H1 (cell line): ENCODE data around the gene TBC1D9. TPM values are rescaled to one million over a fixed set of nuclear protein-coding genes. Genes with fewer than 3 reads are reported as not detected.

ENCODE experiments used
- NRF1 ChIP-seq: IDR thresholded peaks from 2 replicates; pipeline ENCODE4 v1.6.1; 2011; ENCODE audit warnings: mild to moderate bottlenecking, low read depth, low read length, improper control_type of control experiment
- POLR2A ChIP-seq, 2 experiments: IDR thresholded peaks; 1 replicate in 1 of 2; 2 replicates in 1 of 2; pipeline ENCODE4 v1.6.1; 2011; ENCODE audit warnings: low read depth in 2 of 2, low read length in 2 of 2, mild to moderate bottlenecking in 2 of 2; ENCODE audit errors: control extremely low read depth in 1 of 2
- TAF1 ChIP-seq: IDR thresholded peaks from 2 replicates; pipeline ENCODE4 v1.6.1; 2011; ENCODE audit warnings: mild to moderate bottlenecking, low read depth, low read length
- TCF12 ChIP-seq: IDR thresholded peaks from 2 replicates; pipeline ENCODE4 v1.6.1; 2011; ENCODE audit warnings: low read depth, mild to moderate bottlenecking, low read length
- polyA plus RNA-seq, 7 experiments: library from polyadenylated mRNA; depleted of rRNA in 3 of 7; stranded (reverse) in 5 of 7; unstranded in 2 of 7; fragments of >200 nt in 5 of 7; fragments of 200-250 nt in 2 of 7; gene quantifications; 1 replicate in 5 of 7; 2 replicates in 1 of 7; 4 replicates in 1 of 7; pipeline versions ENCODE4 v1.2.1 to v1.2.3, GENCODE V29; 2011 to 2013; ENCODE audit warnings: missing spikeins in 2 of 7, mixed read lengths in 2 of 7
- total RNA-seq: library from RNA; stranded (reverse); fragmentation: NEBNext Ultra II Directional; extraction: Animal tissue kit (Norgen Biotek cat#: 25700); gene quantifications from 2 replicates; pipeline ENCODE4 v1.2.1, GENCODE V29; 2021
- TF ChIP-seq, protein P1 (sequence below), 3 experiments: IDR thresholded peaks; 1 replicate in 2 of 3; 2 replicates in 1 of 3; pipeline versions ENCODE4 v1.5.1 to v1.6.1; 2011; ENCODE audit warnings: low read length in 3 of 3, mild to moderate bottlenecking in 3 of 3, inconsistent platforms in 2 of 3, low read depth in 1 of 3, moderate library complexity in 1 of 3; ENCODE audit not compliant: insufficient read depth in 1 of 3; ENCODE audit errors: control extremely low read depth in 1 of 3
- TF ChIP-seq, protein P2 (sequence below): IDR thresholded peaks from 2 replicates; pipeline ENCODE4 v1.6.1; 2012; ENCODE audit warnings: inconsistent platforms

The TBC1D9 gene
- total and polyA plus RNA-seq, 2 of the 8 experiments (the other 6 are each of a cell fraction or from before 2014, with no cell fraction given): 0.94 to 1.0 TPM

DNA sequence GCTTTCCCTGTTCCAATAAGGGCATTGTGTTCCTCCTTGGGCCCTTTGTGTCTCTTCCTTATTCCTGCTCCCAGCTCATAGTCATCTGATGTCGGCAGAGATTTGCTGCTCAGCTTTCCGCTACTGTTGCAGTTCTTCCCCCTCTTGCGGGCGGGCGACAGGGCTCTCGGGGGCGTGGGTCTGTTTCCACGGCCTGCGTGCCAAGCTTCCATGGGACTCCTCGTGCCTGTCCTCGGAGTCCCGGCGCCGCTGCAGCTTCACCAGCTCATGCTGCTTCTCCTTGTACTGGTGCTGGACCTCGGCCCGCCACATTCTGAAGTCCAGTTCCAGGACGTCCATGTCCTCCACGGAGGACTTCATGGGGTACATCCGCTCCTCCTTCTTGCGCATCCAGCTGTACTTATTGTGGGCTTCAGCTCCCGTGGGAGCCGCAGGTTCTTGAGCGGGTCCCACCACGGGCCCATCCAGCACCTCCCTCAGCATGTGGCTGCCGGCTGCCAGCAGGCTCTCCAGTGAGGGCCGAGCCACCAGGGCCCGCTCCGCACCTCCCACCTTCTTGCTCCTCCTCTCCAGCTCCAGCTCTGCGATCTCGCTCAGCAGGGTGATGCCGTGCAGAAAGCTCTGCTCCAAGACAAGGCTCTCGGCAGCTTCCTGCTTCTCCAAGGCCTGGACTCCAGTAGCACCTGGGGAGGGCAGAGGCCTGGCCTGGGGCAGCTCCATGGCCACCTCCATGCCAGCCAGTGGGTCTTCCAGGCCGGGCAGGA, 113.3 kb downstream of the TBC1D9 start (continued):
- TF ChIP-seq, protein P1, sequence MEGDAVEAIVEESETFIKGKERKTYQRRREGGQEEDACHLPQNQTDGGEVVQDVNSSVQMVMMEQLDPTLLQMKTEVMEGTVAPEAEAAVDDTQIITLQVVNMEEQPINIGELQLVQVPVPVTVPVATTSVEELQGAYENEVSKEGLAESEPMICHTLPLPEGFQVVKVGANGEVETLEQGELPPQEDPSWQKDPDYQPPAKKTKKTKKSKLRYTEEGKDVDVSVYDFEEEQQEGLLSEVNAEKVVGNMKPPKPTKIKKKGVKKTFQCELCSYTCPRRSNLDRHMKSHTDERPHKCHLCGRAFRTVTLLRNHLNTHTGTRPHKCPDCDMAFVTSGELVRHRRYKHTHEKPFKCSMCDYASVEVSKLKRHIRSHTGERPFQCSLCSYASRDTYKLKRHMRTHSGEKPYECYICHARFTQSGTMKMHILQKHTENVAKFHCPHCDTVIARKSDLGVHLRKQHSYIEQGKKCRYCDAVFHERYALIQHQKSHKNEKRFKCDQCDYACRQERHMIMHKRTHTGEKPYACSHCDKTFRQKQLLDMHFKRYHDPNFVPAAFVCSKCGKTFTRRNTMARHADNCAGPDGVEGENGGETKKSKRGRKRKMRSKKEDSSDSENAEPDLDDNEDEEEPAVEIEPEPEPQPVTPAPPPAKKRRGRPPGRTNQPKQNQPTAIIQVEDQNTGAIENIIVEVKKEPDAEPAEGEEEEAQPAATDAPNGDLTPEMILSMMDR (IDR thresholded peaks at IDR 0.05; ENCODE audit: control extremely low read depth in 1 of 3, insufficient read depth in 1 of 3, low read depth in 1 of 3, low read length in 3 of 3): no peak
- TF ChIP-seq TCF12 (no peak), NRF1 (no peak), POLR2A (IDR thresholded peaks at IDR 0.05; ENCODE audit: control extremely low read depth in 1 of 2, low read depth in 2 of 2, low read length in 2 of 2) (no peak), TAF1 (no peak)
- TF ChIP-seq, protein P2, sequence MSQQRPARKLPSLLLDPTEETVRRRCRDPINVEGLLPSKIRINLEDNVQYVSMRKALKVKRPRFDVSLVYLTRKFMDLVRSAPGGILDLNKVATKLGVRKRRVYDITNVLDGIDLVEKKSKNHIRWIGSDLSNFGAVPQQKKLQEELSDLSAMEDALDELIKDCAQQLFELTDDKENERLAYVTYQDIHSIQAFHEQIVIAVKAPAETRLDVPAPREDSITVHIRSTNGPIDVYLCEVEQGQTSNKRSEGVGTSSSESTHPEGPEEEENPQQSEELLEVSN: no peak
